Measurements from ENCODE around the gene CHRM2. TPM values are rescaled to one million over a fixed set of nuclear protein-coding genes. Genes with fewer than 3 reads are reported as not detected.
"Not testable (repeated sequence)": the region's sequence is repeated elsewhere in the genome, so short reads cannot be mapped to it uniquely, and the experiment has no call there.

Gene CHRM2
- total RNA-seq (2.3 and 7.9 TPM in 2 replicates), polyA plus RNA-seq (10.1 and 47.1 TPM in 2 replicates), polyA minus RNA-seq (ENCODE audit: low replicate concordance) (37.8 and 110 TPM in 2 replicates)
- 4.9 and 23.5 TPM in 2 replicates for polyA plus RNA-seq (2012)

GRCh38 chr7:136868496-136869000 lies at the start of gene CHRM2:
Gene CHRM2, plus strand, starts transcription at chr7:136868652. Its CDS starts 146,214 bp downstream, at chr7:137014866.
- peak within 1 kb of the TSS; percentile 60 for H3K9ac ChIP-seq (ENCODE audit: insufficient read depth, low read length)
- peak within 1 kb of the TSS; percentile 55 to 88 (median 60) for H3K4me3 ChIP-seq (replicated peaks in 1 of 4; ENCODE audit: control extremely low read depth in 1 of 4, insufficient read depth in 1 of 4, low read depth in 3 of 4, low read length in 4 of 4)
- TF ChIP-seq EZH2 (IDR thresholded peaks at IDR 0.05; ENCODE audit: low read length, missing control alignments) (no peak), CTCF (conservative IDR thresholded peaks at IDR 0.05 in 1 of 2, IDR thresholded peaks at IDR 0.05 in 1 of 2; ENCODE audit: low read depth in 1 of 2, low read length in 2 of 2) (no peak)
- H3K27ac ChIP-seq (ENCODE audit: insufficient read depth, low read length), result peak within 1 kb of the TSS; percentile 14
- peaks cover 10% of the 10 kb centered on the region for H3K4me1 ChIP-seq (ENCODE audit: control insufficient read depth, extremely low read depth, insufficient read depth, low read length)
- H3K27me3 ChIP-seq (ENCODE audit: control insufficient read depth, insufficient read depth, low read length), result no peaks in the 10 kb centered on the region
- peaks cover 13% of the 10 kb centered on the region for H3K79me2 ChIP-seq (ENCODE audit: control insufficient read depth, insufficient read depth, low read length)
- H4K20me1 ChIP-seq (ENCODE audit: control insufficient read depth, extremely low read depth, insufficient read depth, low read length), result no peaks in the 10 kb centered on the region
- H3K36me3 ChIP-seq (ENCODE audit: control insufficient read depth, insufficient read depth, low read length), result no peaks in the 10 kb centered on the region
- H2AFZ ChIP-seq (ENCODE audit: low read length), result peak within 1 kb of the TSS; percentile 75
- H3K9me3 ChIP-seq (ENCODE audit: control insufficient read depth, insufficient read depth, low read depth, low read length), result no peaks in the 10 kb centered on the region
- peak within 1 kb of the TSS; percentile 91 for H3K4me2 ChIP-seq (ENCODE audit: extremely low read depth, insufficient read depth, low read length)
- peak; percentile 60 to 74 for DNase-seq (ENCODE audit: low read depth in 2 of 2)

- H2AFZ ChIP-seq (ENCODE audit: low read length); H3K79me2 ChIP-seq (ENCODE audit: control insufficient read depth, insufficient read depth, low read length); H3K27ac ChIP-seq (ENCODE audit: insufficient read depth, low read length); H3K4me2 ChIP-seq (ENCODE audit: extremely low read depth, insufficient read depth, low read length); H3K9me3 ChIP-seq (ENCODE audit: control insufficient read depth, insufficient read depth, low read depth, low read length); H3K4me1 ChIP-seq (ENCODE audit: control insufficient read depth, extremely low read depth, insufficient read depth, low read length); H3K27me3 ChIP-seq (ENCODE audit: control insufficient read depth, insufficient read depth, low read length); H4K20me1 ChIP-seq (ENCODE audit: control insufficient read depth, extremely low read depth, insufficient read depth, low read length); H3K4me3 ChIP-seq (replicated peaks in 1 of 4; ENCODE audit: control extremely low read depth in 1 of 4, insufficient read depth in 1 of 4, low read depth in 3 of 4, low read length in 4 of 4); DNase-seq (ENCODE audit: low read depth in 2 of 2); H3K9ac ChIP-seq (ENCODE audit: insufficient read depth, low read length); H3K36me3 ChIP-seq (ENCODE audit: control insufficient read depth, insufficient read depth, low read length): not testable (repeated sequence)
Measured at GRCh38 chr7:136831398-136831797, 37.1 kb upstream of the CHRM2 start.

- DNase-seq (ENCODE audit: low read depth in 2 of 2), result peak; percentile 68 to 74
- H3K9ac ChIP-seq (ENCODE audit: insufficient read depth, low read length), result no peak overlapping the region
- H2AFZ ChIP-seq (ENCODE audit: low read length), result no peak overlapping the region
- H3K27me3 ChIP-seq (ENCODE audit: control insufficient read depth, insufficient read depth, low read length), result no peaks in the 10 kb centered on the region
- H3K4me3 ChIP-seq (replicated peaks in 1 of 4; ENCODE audit: control extremely low read depth in 1 of 4, insufficient read depth in 1 of 4, low read depth in 3 of 4, low read length in 4 of 4), result no peak overlapping the region
- H3K79me2 ChIP-seq (ENCODE audit: control insufficient read depth, insufficient read depth, low read length), result no peaks in the 10 kb centered on the region
- TF ChIP-seq CTCF (conservative IDR thresholded peaks at IDR 0.05 in 1 of 2, IDR thresholded peaks at IDR 0.05 in 1 of 2; ENCODE audit: low read depth in 1 of 2, low read length in 2 of 2) (no peak), EZH2 (IDR thresholded peaks at IDR 0.05; ENCODE audit: low read length, missing control alignments) (no peak)
- no peaks in the 10 kb centered on the region for H4K20me1 ChIP-seq (ENCODE audit: control insufficient read depth, extremely low read depth, insufficient read depth, low read length)
- H3K27ac ChIP-seq (ENCODE audit: insufficient read depth, low read length), result no peak overlapping the region
- H3K4me1 ChIP-seq (ENCODE audit: control insufficient read depth, extremely low read depth, insufficient read depth, low read length), result no peaks in the 10 kb centered on the region
- H3K4me2 ChIP-seq (ENCODE audit: extremely low read depth, insufficient read depth, low read length), result no peak overlapping the region
- no peaks in the 10 kb centered on the region for H3K36me3 ChIP-seq (ENCODE audit: control insufficient read depth, insufficient read depth, low read length)
- no peaks in the 10 kb centered on the region for H3K9me3 ChIP-seq (ENCODE audit: control insufficient read depth, insufficient read depth, low read depth, low read length)
Measured at GRCh38 chr7:136845899-136846465, 22.5 kb upstream of the CHRM2 start.
